GM23248 (cell line): Measurements from ENCODE around the gene PLCD3.

Experiments used
- EZH2 ChIP-seq: fragments of 200-600 bp; sonication (generic); IDR thresholded peaks from 2 replicates; pipeline ENCODE4 v1.6.1; 2018; ENCODE audit warnings: antibody characterized with exemption, mild to moderate bottlenecking; ENCODE audit not compliant: insufficient read depth, poor library complexity, severe bottlenecking
- EZH2phosphoT487 ChIP-seq: fragments of 200-600 bp; sonication (generic); IDR thresholded peaks from 2 replicates; pipeline ENCODE4 v1.6.1; 2018; ENCODE audit warnings: antibody characterized with exemption, moderate library complexity, mild to moderate bottlenecking, low read depth; ENCODE audit not compliant: insufficient read depth

- TF ChIP-seq EZH2 (no peak), EZH2phosphoT487 (no peak)
These were observed 33.3 kb downstream of the PLCD3 start for GRCh38 chr17:45098869-45099616.
